Mesodermal cell (in vitro differentiated cells): ENCODE measurements around the gene ZNRF1.

Source experiments
- H3K27ac ChIP-seq: 2 replicates; pipeline ENCODE4 v1.7.0; 2013; ENCODE audit warnings: mild to moderate bottlenecking, low read depth, low read length, moderate library complexity; ENCODE audit not compliant: severe bottlenecking
- H3K36me3 ChIP-seq: 2 replicates; pipeline ENCODE4 v1.7.1; 2013; ENCODE audit warnings: mild to moderate bottlenecking, low read length, moderate library complexity; ENCODE audit not compliant: control insufficient read depth, insufficient read depth
- H3K4me1 ChIP-seq: one replicate; pipeline ENCODE4 v1.7.1; 2013; ENCODE audit warnings: mild to moderate bottlenecking, low read length; ENCODE audit not compliant: insufficient read depth, control insufficient read depth, poor library complexity, severe bottlenecking
- H3K4me3 ChIP-seq: 2 replicates; pipeline ENCODE4 v1.7.0; 2013; ENCODE audit warnings: low read length, control low read depth, mild to moderate bottlenecking; ENCODE audit not compliant: insufficient read depth, poor library complexity, severe bottlenecking; ENCODE audit errors: extremely low read depth
- H3K9me3 ChIP-seq: 2 replicates; pipeline ENCODE4 v1.7.1; 2013; ENCODE audit warnings: mild to moderate bottlenecking, low read length, moderate library complexity; ENCODE audit not compliant: control insufficient read depth
- WGBS, 2 experiments: methylation state at CpG; one replicate each; pipeline ENCODE4 v1.1.5; 2013; ENCODE audit warnings: missing lambda C conversion rate in 2 of 2; ENCODE audit not compliant: insufficient coverage in 2 of 2; 5-methylcytosine and 5-hydroxymethylcytosine counted together

ZNRF1 gene

DNA sequence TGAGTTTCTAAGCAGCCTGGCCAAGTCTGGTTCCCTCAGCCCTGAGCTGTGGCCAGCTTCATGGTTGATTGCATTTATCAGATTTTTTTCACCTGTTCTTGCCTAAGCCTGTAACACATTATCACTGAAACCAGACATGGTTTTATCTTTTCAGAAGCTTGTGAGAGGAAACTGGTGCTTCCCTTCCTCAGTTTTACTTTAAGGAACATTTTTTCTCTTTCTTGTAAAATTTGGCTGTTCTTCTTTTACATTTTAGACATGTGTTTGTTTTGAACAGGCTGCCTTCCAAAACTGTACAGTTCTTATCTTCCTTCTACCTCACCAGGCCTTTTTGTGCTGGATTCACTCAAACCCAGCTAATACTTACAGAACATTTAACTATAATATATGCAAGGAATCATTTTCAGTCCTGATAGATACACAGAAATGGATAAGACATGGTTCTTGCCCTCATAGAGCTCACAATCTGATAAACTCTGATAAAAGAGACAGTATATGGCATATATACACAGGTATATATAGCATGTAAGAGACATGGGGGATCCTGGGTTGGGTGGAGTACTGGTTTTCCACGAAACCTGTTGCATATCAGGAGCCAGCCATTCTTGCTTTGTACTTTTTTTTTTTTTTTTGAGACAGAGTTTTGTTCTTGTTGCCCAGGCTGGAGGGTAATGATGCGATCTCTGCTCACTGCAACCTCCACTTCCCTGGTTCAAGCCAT is 44.5 kb downstream of the ZNRF1 start:
- H3K27ac ChIP-seq, result no peak overlapping the region
- no peaks in the 10 kb centered on the region for H3K36me3 ChIP-seq
- no peaks in the 10 kb centered on the region for H3K9me3 ChIP-seq
- no CpG with 5 or more reads among the region's 2 CpGs for WGBS, 2 experiments
- no peak overlapping the region for H3K4me3 ChIP-seq
- peaks cover 5% of the 10 kb centered on the region for H3K4me1 ChIP-seq

DNA sequence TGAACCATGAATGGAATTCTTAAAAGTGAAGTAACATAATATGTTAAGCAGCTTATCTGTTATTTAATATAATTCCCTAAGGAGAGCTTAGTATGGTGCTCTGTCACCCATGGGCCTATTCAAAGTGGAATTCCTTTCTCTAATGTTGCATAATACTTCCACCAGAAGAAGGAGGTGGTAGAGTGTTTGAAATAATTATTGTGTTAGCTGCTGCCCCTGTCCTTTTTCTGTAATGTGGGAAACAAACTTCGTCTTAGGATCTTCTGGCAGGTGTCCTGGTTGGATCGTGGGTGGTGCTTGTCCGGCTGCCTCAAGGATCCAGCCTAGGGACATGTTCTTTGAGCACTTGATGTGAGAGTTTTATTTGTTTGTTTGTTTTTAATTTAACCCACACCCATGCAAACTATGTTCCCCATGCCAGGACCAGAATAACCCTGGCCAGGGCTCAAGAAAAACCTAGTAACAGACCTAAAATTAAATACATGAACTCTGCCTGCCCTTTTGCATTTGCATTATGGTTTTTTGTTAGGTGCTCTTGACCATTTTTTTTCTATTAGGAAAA is 46.1 kb downstream of the ZNRF1 start:
- no peaks in the 10 kb centered on the region for H3K36me3 ChIP-seq
- no peak overlapping the region for H3K27ac ChIP-seq
- H3K4me3 ChIP-seq, result no peak overlapping the region
- WGBS, 2 experiments, result 83 to 87% methylated on average over 2 to 3 of the region's 3 CpGs
- H3K9me3 ChIP-seq, result no peaks in the 10 kb centered on the region
- H3K4me1 ChIP-seq, result peaks cover 5% of the 10 kb centered on the region

GRCh38 chr16:75045424-75045823 is 46.6 kb downstream of the ZNRF1 start:
- Histone ChIP-seq H3K4me3 (no peak overlapping the region), H3K27ac (no peak overlapping the region), H3K4me1 (peaks cover 5% of the 10 kb centered on the region), H3K9me3 (no peaks in the 10 kb centered on the region), H3K36me3 (no peaks in the 10 kb centered on the region)
- 95 to 100% methylated on average over 1 to 2 of the region's 3 CpGs for WGBS, 2 experiments

DNA sequence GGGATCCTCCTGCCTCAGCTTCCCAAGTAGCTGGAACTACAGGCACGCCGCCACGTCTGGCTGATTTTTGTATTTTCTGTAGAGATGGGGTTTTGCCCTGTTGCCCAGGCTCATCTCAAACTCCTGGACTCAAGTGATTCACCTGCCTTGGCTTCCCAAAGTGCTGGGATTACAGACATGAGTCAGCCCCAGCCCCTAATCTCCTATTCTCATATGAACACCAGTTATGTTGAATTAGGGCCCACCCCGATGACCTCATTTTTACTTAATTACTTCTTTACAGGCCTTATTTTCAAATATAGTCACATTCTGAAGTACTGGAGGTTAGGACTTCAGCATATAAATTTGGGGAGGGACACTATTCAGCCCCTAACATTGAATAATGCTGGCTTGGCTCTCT is 49.2 kb downstream of the ZNRF1 start:
- H3K9me3 ChIP-seq, result no peaks in the 10 kb centered on the region
- H3K36me3 ChIP-seq, result no peaks in the 10 kb centered on the region
- WGBS, 2 experiments, result no CpG with 5 or more reads among the region's 4 CpGs
- no peak overlapping the region for H3K27ac ChIP-seq
- H3K4me1 ChIP-seq, result peaks cover 2% of the 10 kb centered on the region
- no peak overlapping the region for H3K4me3 ChIP-seq

DNA sequence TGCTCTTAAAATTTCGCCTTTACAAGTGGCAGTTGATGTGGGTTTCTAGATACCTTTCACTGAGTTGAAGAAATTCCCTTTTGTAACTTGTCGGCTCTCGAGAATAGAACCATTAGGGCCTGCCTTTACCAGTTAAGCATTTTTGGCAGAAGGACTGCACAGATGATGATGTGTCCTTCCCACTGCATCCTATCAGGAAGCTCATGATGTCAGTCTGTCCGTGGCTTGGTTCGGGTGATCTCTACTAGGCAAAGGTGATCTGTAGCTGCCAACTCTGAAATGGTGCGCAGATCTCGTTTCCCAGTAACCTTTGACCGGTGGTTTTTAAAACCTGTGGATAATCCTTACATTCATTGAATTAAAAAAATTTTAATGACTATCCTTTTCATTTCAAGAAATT is 49.7 kb downstream of the ZNRF1 start:
- Histone ChIP-seq H3K4me3 (no peak overlapping the region), H3K27ac (no peak overlapping the region), H3K4me1 (peaks cover 2% of the 10 kb centered on the region), H3K36me3 (no peaks in the 10 kb centered on the region), H3K9me3 (no peaks in the 10 kb centered on the region)
- 91 to 96% methylated on average over 5 to 8 of the region's 8 CpGs for WGBS, 2 experiments

GRCh38 chr16:75052481-75053202 is 53.8 kb downstream of the ZNRF1 start:
- Histone ChIP-seq H3K4me3 (no peak overlapping the region), H3K27ac (no peak overlapping the region), H3K36me3 (no peaks in the 10 kb centered on the region), H3K4me1 (peaks cover 2% of the 10 kb centered on the region), H3K9me3 (no peaks in the 10 kb centered on the region)
- WGBS, 2 experiments, result 84 to 92% methylated on average over 3 to 5 of the region's 6 CpGs

GRCh38 chr16:75053791-75054555 is 55.1 kb downstream of the ZNRF1 start:
- Histone ChIP-seq H3K4me1 (peaks cover 2% of the 10 kb centered on the region), H3K27ac (peak overlapping the region; percentile 59), H3K36me3 (no peaks in the 10 kb centered on the region), H3K4me3 (no peak overlapping the region), H3K9me3 (no peaks in the 10 kb centered on the region)
- WGBS, 2 experiments, result 92 to 97% methylated on average over 4 of the region's 4 CpGs

- H3K4me1 ChIP-seq, result peaks cover 2% of the 10 kb centered on the region
These were observed 55.7 kb downstream of the ZNRF1 start for GRCh38 chr16:75054556-75054947.

DNA sequence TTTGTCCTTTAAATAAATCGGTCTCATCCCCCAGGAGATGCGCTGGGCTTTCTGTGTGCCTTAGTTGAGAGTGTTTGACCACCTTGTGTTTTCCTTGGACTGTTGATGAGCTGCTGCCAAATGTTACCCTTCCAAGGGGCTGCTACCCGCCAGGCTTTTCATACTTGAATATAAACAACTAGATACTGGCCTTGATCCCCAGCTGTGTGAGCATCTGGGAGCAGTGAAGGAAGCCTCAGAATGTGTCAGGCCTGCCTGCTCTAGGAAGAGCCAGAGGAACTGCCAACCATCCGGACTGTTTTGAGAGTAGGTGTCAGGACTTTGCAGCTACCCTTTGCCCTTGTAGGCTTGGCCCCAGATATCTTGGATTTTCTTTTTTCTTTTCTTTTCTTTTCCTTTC is 60.0 kb downstream of the ZNRF1 start:
- H3K27ac ChIP-seq, result no peak overlapping the region
- no peaks in the 10 kb centered on the region for H3K4me1 ChIP-seq
- H3K9me3 ChIP-seq, result no peaks in the 10 kb centered on the region
- H3K4me3 ChIP-seq, result no peak overlapping the region
- WGBS, 2 experiments, result 80 to 100% methylated on average over 1 to 2 of the region's 4 CpGs
- no peaks in the 10 kb centered on the region for H3K36me3 ChIP-seq

More at GRCh38 chr16:75054556-75054947, 55.7 kb downstream of the ZNRF1 start:
- Histone ChIP-seq H3K4me3 (no peak overlapping the region), H3K9me3 (no peaks in the 10 kb centered on the region), H3K27ac (no peak overlapping the region), H3K36me3 (no peaks in the 10 kb centered on the region)
- WGBS, 2 experiments, result 86 to 100% methylated on average over 2 of the region's 2 CpGs

- Histone ChIP-seq H3K4me3 (no peak overlapping the region), H3K36me3 (no peaks in the 10 kb centered on the region), H3K27ac (no peak overlapping the region), H3K9me3 (no peaks in the 10 kb centered on the region), H3K4me1 (no peaks in the 10 kb centered on the region)
- 96 to 100% methylated on average over 4 of the region's 5 CpGs for WGBS, 2 experiments
These were observed 60.6 kb downstream of the ZNRF1 start for GRCh38 chr16:75059411-75059810.
